GM20431 (cell line): ENCODE measurements around the gene TTYH1.
"Not testable (repeated sequence)": the region's sequence is repeated elsewhere in the genome, so short reads cannot be mapped to it uniquely, and the experiment has no call there.

Source experiments
- in situ Hi-C: fragments of 300-500 bp; cut with MseI, MboI; formaldehyde crosslinking; loops from one replicate; pipeline ENCODE4 v1.15.0; 2020; ENCODE audit warnings: low sequenced_read_pairs; ENCODE audit not compliant: unreplicated experiment

Gene TTYH1

DNA sequence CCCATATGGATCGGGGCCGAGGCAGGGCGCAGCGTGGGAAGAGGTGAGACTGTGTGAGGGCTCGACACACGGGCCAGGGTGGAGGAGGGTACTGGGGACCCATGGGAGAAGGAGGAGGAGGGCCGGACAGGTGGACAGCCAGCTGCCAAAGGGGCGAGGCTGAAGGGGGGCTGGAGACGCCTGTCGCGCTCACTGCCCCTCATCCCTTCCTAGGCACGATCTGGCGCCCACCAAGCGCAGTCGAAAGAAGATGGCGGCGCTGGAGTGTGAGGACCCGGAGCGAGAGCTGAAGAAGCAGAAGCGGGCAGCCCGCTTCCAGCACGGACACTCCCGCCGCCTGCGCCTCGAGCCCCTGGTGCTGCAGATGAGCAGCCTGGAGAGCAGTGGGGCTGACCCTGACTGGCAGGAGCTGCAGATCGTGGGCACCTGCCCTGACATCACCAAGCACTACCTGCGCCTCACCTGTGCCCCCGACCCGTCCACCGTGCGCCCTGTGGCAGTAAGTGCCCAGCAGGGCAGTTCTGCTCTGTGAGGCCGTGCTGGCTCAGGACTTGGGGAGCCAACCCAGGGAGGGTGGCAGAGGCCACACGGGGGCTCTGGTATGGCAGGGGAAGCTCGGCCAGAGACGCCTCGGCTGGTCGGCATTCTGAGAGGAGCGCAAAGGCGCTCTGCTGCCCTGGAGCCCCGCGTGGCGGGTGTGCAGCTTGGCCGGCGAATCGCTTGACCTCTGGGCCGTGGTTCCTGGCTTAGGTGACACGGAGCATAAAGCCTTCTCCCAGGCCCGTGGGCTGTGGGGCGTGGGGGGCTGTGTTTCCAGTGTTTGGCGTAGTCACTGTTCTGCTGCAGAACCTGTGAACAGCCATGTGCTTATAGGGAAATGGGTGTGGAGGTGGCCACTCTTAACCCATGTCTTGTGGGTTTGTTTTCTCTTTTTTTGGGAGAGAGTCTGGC lies 41.4 kb downstream of the TTYH1 start:
- in situ Hi-C loops, result no loop called here

DNA sequence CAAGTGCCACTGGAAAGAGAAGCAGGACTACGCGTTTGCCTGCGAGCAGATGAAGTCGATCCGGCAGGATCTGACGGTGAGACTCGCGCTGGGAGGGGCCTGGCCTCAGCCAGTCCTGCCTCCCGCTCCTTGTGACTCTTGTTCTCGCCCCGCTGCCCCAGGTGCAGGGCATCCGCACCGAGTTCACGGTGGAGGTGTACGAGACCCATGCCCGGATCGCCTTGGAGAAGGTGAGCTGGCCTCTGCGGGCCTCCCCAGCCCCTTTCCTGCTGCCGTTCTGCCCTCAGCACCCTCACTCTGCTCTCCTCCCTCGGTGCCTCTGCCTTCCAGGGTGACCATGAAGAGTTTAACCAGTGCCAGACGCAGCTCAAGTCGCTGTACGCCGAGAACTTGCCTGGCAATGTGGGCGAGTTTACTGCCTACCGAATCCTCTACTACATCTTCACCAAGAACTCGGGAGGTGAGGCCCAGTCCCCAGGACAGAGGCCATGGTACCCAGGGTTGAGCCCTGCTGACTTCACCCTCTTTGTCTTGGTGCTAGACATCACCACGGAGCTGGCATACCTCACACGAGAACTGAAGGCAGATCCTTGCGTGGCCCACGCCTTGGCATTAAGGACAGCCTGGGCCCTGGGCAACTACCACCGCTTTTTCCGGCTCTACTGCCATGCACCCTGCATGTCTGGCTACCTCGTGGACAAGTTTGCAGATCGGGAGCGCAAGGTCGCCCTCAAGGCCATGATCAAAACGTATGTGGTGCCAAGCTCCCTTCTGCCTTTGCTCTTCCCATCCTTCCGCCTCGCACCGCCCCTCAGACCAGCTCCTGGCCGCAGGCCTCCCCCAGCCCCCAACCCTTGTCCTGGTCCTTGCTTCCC lies 42.7 kb downstream of the TTYH1 start:
- in situ Hi-C loops, result no loop called here

DNA sequence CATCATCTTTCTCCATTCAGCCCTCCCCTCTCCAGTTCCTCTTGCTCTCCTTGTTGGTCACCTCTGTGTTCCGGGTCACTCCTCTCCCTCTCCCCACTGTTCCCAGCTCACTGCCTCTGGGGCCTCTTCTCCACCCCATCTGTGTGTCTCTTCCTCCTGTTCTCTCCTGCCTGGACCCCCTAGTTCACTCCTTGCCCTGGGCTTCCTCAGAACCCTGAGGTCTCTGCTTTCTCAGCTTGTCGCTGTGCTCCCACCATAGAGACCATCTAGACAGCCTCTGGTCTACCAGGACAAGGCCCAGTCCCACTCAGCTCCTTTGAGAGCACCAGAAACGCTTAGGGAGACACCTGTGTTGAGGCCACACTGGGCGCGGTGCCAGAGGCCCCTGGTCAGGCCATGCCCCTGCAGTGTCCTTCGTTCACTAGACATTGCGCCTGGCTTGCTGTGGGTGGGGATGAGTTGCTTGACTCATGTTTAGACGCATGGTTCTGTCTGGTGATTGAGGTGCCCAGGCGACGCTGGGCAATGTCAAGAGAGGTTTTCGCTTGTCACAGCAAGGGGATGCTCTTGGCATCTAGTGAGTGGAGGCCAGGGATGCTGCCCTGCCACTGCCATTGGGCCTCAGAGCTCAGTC lies 43.5 kb downstream of the TTYH1 start:
- in situ Hi-C loops, result no loop called here

DNA sequence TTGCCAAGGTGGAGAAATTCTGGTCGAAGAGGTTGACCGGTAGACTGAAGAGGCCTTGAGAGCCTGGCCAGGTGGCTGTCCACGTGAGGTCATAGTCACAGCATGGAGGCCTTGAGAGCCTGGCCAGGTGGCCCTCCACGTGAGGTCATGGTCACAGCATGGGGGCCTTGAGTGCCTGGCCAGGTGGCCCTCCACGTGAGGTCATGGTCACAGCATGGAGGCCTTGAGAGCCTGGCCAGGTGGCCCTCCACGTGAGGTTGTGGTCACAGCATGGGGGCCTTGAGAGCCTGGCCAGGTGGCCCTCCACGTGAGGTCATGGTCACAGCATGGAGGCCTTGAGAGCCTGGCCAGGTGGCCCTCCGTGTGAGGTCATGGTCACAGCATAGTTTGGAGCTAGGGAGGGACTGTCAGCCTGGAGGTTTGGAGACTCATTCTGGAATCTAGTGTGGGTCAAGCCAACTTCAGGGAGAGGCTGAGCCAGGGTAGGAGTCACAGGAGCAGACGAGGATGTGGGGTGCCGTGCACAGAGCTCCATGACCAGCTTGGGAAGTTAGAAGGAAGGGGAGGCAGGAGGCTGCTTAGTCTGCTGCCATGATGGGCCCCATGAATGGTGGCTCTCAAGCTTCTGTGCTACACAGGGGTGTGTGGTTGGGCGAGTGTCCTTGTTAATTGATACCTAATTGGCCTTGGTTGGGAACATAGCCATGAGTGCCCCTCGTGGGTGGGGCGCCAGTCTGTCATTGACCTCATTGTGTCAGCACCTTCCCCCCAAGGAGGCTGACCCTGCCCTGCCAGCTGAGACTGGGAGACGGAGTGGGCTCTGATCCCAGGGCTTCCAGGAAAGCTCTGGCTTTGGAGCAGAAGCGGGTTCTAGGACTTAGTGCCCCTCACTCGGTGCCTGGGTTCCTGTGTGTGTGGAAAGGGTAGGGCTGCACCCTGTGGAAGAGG lies 44.3 kb downstream of the TTYH1 start:
- in situ Hi-C loops, result no loop called here

DNA sequence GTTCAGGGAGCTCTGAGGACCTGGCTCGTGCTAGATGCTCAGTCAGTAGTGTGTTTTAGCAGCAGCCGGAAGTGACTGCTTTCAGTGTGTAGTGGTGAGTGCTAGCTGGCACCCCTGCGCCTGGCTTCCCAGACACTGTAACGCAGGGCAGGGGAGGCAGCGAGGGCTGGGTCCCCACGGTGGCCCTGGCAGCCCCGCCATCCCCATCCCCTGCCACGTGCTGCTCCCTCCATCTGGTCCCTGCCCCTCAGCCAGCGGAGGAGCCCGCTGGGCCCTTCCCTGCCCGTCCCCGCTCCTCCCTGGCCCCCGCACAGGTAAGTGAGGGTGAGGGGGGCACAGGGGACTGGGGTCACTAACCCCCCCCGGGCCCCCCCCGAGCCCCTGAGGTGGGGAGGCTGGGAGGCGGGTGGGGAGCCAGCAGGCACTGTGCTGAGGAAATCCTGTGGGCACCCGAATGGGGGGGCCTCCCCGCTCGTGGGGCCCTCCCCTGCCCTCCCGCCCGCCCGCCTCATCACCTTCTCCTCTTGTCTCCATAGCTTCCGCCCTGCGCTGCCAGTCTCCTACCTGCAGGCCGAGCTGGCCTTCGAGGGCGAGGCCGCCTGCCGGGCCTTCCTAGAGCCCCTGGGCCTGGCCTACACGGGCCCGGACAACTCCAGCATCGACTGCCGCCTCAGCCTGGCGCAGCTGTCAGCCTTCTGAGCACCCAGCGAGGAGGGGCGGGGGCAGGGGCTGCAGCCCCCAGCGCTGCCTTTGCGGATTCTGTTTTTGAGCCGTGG lies 45.2 kb downstream of the TTYH1 start:
- in situ Hi-C loops, result no loop called here

DNA sequence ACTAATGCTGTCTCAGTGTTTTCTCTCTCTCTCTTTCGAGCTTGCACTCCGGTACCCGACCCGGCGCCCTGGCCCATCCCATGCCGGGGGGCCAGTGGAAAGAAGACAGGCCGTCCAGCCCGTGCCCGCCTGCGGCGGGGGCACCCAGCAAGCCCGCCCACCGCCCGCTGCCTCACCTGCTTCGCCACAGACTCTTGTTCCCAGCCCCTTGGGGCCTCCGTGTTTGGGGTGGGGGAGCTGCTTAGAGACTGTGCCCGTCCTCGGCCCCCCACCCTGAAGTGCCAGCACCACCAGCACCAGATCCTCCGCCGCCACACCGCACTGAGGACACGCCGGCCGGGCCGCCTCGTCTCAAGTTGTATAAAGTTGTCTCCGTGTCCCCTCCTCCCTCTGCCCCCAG lies 45.9 kb downstream of the TTYH1 start:
- in situ Hi-C loops, result no loop called here

DNA sequence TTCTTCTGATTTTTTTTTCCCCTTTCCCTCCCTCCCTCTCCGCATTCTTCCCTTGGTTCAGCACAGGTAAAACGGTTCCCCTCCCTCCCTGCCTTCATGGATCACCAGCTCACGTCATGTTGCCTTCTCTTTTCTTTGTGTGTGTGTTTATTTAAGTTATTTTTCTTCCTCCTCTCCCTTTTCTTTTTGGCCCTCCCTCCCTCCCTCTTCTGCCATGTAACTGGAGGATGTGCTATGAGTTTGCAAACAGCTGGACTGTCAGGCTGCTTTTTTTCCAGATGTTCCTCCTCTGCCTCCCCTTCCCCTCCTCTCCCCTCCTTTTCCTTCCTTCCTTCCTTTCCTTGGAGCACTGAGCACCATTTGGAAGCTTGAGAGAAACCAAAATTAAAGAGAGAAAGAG lies 46.3 kb downstream of the TTYH1 start:
- in situ Hi-C loops, result no loop called here

DNA sequence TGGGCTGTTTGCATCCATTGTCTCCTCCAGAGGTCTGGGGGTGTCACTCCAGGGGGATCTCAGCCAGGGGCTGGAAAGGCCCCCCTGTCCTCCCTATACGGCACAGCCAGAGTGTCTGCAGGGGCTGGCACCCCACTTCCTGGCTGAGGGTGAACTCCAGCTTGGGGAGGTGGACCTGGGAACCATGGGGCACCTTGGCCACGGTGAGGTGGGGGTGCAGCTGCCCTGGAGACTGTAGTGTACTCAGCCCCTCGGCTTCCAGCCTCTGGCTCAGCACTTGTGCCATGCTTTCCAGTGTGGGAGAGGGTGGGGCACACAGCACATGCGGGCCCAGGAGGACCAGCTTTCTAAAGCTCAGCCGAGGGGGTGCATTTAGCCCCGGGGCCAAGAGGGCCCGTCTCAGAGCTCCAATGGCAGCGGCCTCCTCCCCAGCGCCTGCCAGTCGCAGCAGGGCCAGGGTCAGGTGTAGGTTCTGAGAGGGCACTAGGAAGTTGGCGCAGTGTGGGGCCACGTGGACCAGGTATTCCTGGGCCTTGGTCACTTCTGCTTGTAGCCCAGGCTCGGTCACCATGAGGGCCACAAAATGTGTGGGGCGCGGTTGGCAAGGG lies 46.9 kb downstream of the TTYH1 start:
- in situ Hi-C loops, result no loop called here

DNA sequence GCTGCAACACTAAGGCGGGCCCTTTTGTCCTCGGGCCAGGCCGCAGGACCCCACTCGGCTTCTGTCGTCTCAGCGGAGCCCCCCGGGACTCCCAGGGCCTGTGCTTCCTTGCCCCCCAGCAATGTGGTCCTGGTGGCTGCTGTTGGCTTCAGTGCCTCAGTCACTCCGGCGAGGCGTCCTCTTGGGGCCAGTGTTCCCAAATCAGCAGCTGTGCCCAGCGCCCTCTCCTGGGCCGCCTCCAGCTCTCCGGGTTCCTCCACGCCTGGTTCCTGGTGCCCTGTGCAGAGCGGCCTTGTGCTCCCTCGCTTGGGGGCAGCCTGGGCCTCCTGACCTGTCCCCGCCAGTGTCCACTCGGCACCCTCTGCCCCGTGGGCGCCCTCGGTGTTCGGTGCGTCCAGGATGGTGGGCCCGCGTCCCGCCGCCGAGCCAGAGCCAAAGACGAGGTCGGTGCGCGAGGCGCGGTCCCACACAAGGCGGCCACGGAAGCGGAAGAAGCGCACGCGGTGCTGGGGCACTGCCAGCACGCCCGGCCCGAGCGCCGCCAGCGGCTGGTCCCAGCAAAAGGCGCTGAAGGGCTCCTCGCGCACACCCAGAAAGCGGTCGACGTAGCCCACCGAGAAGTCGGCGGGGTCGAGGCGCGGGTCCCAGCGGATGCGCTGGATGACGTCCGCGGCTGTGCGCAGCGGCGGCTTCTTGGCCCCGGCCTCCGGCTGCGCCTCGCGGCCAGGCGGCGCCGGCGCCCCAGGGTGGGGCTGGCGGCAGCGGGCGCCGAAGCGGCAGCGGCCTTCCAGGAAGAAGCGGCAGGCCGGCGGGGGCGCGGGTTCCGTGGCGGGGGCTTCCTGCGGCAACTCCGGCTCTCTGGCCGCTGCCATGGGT lies 47.6 kb downstream of the TTYH1 start:
- in situ Hi-C loops, result no loop called here

DNA sequence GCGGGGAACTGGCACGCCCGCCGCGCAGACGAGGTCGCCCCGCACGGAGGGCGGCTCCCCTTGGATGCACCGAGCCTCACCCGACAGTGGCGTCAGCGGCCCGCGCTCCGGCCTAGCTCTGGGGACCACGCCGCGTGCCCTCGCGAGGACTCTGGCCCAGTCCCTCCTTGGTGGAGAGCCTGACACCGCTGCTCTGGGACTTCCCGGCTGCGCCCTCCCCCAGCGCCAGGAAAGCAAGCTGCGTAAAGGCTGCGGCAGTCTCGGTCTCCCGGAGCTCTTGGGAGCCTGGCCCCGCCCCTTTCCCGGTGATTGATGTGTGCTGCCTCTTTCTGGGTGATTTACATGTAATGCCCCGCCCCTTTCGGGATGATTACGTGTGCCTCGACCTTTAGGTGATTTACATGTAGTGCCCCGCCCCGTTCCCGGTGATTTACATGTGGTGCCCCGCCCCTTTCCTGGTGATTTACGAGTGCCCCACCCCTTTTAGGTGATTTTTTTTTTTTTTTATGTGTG lies 48.3 kb downstream of the TTYH1 start, which contains the start of gene LENG9:
Gene LENG9 (minus strand): TSS at position 248 of the 513 bp plus-strand sequence. CDS start 252 bp downstream, outside the sequence.
- in situ Hi-C loops, result no loop called here

DNA sequence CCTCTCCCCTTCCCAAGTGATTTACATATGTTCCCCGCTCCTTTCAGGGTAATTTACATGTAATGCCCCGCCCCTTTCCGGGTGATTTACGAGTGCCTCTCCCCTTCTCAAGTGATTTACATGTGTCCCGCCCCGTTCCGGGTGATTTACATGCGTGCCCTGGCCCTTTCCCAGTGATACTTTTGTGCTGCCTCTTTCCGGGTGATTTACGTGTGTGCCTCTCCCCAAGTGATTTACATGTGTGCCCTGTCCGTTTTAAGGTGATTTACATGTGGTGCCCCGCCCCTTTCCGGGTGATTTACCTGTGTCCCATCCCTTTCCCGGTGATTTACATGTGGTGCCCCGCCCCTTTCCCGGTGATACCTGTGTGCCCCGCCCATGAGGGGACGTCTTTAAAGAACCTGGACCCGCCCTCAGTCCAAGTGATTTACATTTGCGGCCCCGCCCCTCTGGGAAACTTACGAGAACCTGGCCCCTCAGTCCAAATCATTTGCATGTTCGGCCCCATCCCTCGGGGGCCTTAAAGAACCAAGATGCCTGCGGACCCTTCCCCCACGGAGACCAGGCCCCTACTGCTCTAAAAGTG lies 48.9 kb downstream of the TTYH1 start:
- in situ Hi-C loops, result no loop called here

DNA sequence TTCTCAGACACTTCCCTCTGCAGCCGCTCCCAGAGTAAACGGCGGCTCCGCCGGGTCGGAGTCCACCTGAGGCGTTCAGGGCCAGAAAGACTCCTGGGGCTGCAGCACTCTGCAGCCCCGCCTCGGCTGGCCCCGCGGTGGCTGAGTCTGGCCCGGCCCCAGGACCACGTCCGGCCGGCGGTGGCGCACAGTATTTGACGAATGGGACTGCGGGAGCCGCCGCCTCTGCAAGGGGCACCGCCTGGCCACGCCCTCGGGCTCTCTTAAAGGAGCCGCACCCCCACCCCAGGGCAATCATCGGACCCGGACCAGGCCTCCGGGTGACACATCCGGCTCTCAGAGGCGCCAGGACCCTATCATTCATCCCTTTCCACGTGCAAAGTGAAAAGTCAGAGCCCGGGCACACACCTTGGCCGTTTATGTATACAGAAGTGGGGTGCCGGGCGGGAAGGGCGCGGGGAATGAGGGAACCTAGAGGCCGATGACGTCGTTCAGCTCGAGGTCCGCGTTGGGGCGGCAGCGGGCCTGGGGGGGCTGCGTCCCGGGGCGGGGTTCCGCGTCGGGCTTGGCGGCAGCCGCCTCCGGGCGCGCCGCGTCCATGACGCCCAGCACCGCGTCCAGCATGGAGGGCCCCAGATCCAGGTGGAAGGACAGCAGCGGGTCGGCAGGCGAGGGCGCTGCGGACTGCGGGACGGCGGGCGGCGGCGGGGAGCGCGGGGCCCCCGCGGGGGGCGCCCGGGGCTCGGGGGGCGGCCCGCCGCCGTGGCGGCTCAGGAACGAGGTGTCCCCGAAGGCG lies 49.6 kb downstream of the TTYH1 start:
- in situ Hi-C loops, result no loop called here

DNA sequence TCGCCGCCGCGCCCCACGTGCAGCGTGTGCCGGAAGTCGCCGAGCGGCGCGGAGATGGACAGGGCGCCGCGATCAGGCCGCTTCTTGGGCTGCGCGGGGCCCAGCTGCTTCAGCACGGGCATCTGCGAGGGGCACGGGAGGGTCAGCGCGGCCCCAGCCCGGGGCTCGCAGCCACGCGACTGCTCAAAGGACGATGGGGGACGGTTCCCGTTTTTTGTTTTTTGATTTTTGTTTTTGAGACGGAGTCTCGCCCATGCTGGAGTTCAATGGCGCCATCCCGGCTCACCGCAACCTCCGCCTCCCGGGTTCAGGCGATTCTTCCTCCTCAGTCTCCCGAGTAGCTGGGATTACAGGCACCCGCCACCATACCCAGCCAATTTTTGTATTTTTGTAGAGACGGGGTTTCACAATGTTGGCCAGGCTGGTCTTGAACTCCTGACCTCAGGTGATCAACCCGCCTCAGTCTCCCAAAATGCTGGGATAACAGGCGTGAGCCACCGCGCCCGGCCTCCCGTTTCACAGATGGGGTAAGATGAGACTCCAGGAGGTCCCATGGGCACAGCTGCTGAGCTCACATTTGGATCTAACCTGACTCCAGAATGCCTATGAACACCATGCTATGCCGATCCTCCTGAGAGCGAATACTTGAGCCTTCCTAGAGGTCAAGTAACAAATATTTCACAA lies 50.3 kb downstream of the TTYH1 start:
- in situ Hi-C loops, result no loop called here

DNA sequence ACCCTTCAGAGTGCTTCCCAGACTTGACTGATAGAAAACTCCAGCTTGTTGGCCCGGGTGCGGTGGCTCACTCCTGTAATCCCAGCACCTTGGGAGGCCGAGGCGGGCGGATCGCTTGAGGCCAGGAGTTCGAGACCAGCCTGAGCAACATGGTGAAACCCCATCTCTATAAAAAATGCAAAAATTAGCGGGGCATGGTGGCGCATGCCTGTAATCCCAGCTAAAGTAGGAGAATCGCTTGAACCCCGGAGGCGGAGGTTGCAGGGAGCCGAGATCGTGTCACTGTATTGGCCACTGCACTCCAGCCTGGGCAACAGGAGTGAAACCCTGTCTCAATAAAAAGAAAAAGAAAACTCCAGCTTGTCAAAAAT lies 50.8 kb downstream of the TTYH1 start:
- in situ Hi-C loops, result not testable (repeated sequence)

DNA sequence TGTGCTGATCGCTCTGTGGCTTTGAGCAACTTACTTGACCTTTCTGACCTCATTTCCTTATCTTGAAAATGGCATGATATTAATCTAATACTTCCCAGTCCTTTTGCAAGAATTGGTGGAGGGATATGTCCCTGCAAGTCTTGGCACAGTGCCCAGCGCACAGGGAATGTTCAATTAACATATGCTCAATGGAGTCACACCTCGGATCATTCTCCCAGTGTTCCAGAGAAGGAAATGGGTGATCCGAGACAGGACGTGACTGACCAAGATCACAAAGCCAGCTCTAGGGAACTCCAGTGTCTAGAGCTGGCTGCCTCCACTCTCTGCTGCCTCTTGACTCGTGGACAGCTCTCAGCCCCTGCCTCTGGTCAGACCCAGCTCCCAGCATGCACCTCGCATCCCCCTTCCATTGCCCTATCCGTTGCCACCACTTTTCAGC lies 54.3 kb downstream of the TTYH1 start:
- in situ Hi-C loops, result no loop called here
